Heart left ventricle (tissue), 16 donors: ENCODE data around the gene IFRD2. TPM values are rescaled to one million over a fixed set of nuclear protein-coding genes. Genes with fewer than 3 reads are reported as not detected.

ENCODE experiments used
- ATAC-seq, 4 donors: fragments of 200-7000 bp; cut with Tn5 transposase; one replicate each; pipeline ENCODE4 v1.9.1; 2020 to 2022; ENCODE audit warnings: moderate library complexity in 4 of 4, mild to moderate bottlenecking in 3 of 4, moderate number of reproducible peaks in 1 of 4
- DNase-seq, 5 donors: peaks; one replicate each; pipeline ENCODE4 v3.0.0-alpha.2; 2020
- H3K27ac ChIP-seq, 12 donors: fragments of 200-600 bp; sonication (generic) in 4 of 12; one replicate each; pipeline versions ENCODE4 v1.5.0 to v1.8.0; 2016 to 2022; ENCODE audit warnings: mild to moderate bottlenecking in 2 of 12
- H3K27me3 ChIP-seq, 9 donors: fragments of 200-600 bp; sonication (generic) in 2 of 9; one replicate each; pipeline versions ENCODE4 v1.5.1 to v1.8.0; 2016 to 2022; ENCODE audit warnings: mild to moderate bottlenecking in 3 of 9
- H3K36me3 ChIP-seq, 9 donors: fragments of 200-600 bp; sonication (generic) in 2 of 9; one replicate each; pipeline versions ENCODE4 v1.5.0 to v1.8.0; 2018 to 2022; ENCODE audit warnings: mild to moderate bottlenecking in 2 of 9
- H3K4me1 ChIP-seq, 12 donors: fragments of 200-600 bp; sonication (generic) in 4 of 12; one replicate each; pipeline versions ENCODE4 v1.5.0 to v1.8.0; 2016 to 2022; ENCODE audit warnings: mild to moderate bottlenecking in 3 of 12
- H3K4me3 ChIP-seq, 12 donors: fragments of 200-600 bp; sonication (generic) in 4 of 12; one replicate each; pipeline versions ENCODE4 v1.5.0 to v1.8.0; 2017 to 2022; ENCODE audit warnings: mild to moderate bottlenecking in 9 of 12, moderate library complexity in 4 of 12
- H3K9me3 ChIP-seq, 12 donors: fragments of 200-600 bp; sonication (generic) in 4 of 12; one replicate each; pipeline versions ENCODE4 v1.5.0 to v1.8.0; 2016 to 2022; ENCODE audit warnings: mild to moderate bottlenecking in 1 of 12
- CTCF ChIP-seq, 12 donors: fragments of 200-600 bp; sonication (generic) in 4 of 12; IDR thresholded peaks; one replicate each; pipeline versions ENCODE4 v1.5.0 to v1.8.0; 2018 to 2022; ENCODE audit warnings: antibody characterized with exemption in 12 of 12, mild to moderate bottlenecking in 5 of 12
- POLR2A ChIP-seq, 2 donors: fragments of 450-650 bp; IDR thresholded peaks; one replicate each; pipeline ENCODE4 v1.6.1; 2017; ENCODE audit warnings: antibody characterized with exemption in 2 of 2, mild to moderate bottlenecking in 2 of 2, moderate library complexity in 2 of 2
- WGBS, 4 donors: extraction: QIAGEN DNeasy Blood & Tissue Kit in 2 of 4; methylation state at CpG; one replicate each; pipeline versions ENCODE4 v1.1.5 to v1.1.7; 2013 to 2018; 5-methylcytosine and 5-hydroxymethylcytosine counted together
- intact Hi-C, 10 donors: fragments of 100-400 bp; cut with DNase I; formaldehyde crosslinking; loops; one replicate each; pipeline versions ENCODE4 v1.11.1 to v1.14.2; 2022
- polyA plus RNA-seq, 2 donors: library from polyadenylated mRNA; stranded (reverse); fragments of 200-250 nt; gene quantifications; one replicate each; pipeline ENCODE4 v1.2.3, GENCODE V29; 2013
- total RNA-seq, 9 donors: library from RNA; depleted of rRNA in 2 of 9; stranded (reverse); fragments of >200 nt in 2 of 9; fragmentation: NEBNext Ultra II Directional in 3 of 9; extraction: Animal tissue kit (Norgen Biotek cat#: 25700) in 3 of 9; gene quantifications; one replicate each; pipeline versions ENCODE4 v1.1.0 to v1.2.4, GENCODE V29; 2016 to 2023
- donor health status: ischemic (EF 13 %, LVEDD 7.1; RV severe dilation, severe dysfunction).
- donor health status: healthy with polysubstance abuse.
- donor health status: DM: no; HTN: yes; CAD: no.
- donor health status: DM: no; HTN: no; CAD: no.
- donor health status: ischemic (EF 25% LVEDD 6.9; RV normal size, moderate dysfunction).
- donor health status: ischemic (EF 25% LVEDD 5.7; RV mildly dilated, moderate dysfunction).
- donor health status: healthy.
- donor health status: DM: yes; HTN: yes; CAD: no.
- donor health status: ischemic (EF 35%, LVEDD 5.7; RV mildly dilated, moderate dysfunction).
- donor health status: nonischemic (EF 11% LVEDD 7.7; RV severe dilation, severe dysfunction).
- donor health status: DM: yes; HTN: yes; CAD: no.
- donor health status: PGD.
- donor health status: ischemic (EF 29% LVEDD 5.4; RV normal size, mild dysfunction).
- donor health status: nonischemic (EF 23%, LVEDD 6.1; RV moderate dilation, normal function).

The IFRD2 gene
- total and polyA plus RNA-seq, 11 donors: 47.5 to 106 (median 64.5) TPM

GRCh38 chr3:50278123-50278879 lies 13.9 kb downstream of the IFRD2 start:
- Histone ChIP-seq H3K36me3 (no peaks in the 10 kb centered on the region), H3K9me3 (no peaks in the 10 kb centered on the region), H3K27me3 (peaks cover 0 to 38% (median 6%) of the 10 kb centered on the region in 9 donors), H3K4me1 (peaks cover 0 to 52% (median 21%) of the 10 kb centered on the region in 12 donors), H3K4me3 (no peak overlapping the region), H3K27ac (peak overlapping the region; percentile 36 to 94 (median 84))
- DNase-seq (no peak), ATAC-seq (peak in 3 of 4 donors; percentile 4 to 16 (median 4))
- TF ChIP-seq POLR2A (IDR thresholded peaks at IDR 0.05): no peak
- no peak for TF ChIP-seq CTCF (IDR thresholded peaks at IDR 0.05)
- WGBS, 4 donors: 79 to 85% (median 81%) methylated on average over 3 to 4 of the region's 4 CpGs
- intact Hi-C loops: loop anchor here in 4 of 10 donors (10.0 kb wide), 2 partner anchors 46 to 154 kb away; partner anchors contain the start of genes HYAL2 (in 2 of the 4) and TUSC2 (in 2 of the 4)

GRCh38 chr3:50276762-50277101 lies 15.5 kb downstream of the IFRD2 start:
- no peak for ATAC-seq
- Histone ChIP-seq H3K27me3 (peaks cover 0 to 38% (median 6%) of the 10 kb centered on the region in 9 donors), H3K27ac (no peak overlapping the region), H3K4me3 (no peak overlapping the region), H3K4me1 (peaks cover 0 to 59% (median 25%) of the 10 kb centered on the region in 12 donors), H3K9me3 (no peaks in the 10 kb centered on the region), H3K36me3 (no peaks in the 10 kb centered on the region)
- 83 to 92% (median 87%) methylated on average over 16 to 17 of the region's 17 CpGs for WGBS, 4 donors
- DNase-seq: no peak
- intact Hi-C loops: loop anchor here in 4 of 10 donors (10.0 kb wide), 2 partner anchors 48 to 152 kb away; partner anchors contain the start of genes HYAL2 (in 2 of the 4) and TUSC2 (in 2 of the 4)
- TF ChIP-seq POLR2A (IDR thresholded peaks at IDR 0.05) (no peak), CTCF (IDR thresholded peaks at IDR 0.05) (no peak)

- Histone ChIP-seq H3K27me3 (peaks cover 0 to 38% (median 6%) of the 10 kb centered on the region in 9 donors), H3K4me3 (no peak overlapping the region), H3K27ac (no peak overlapping the region), H3K9me3 (no peaks in the 10 kb centered on the region), H3K4me1 (peaks cover 0 to 56% (median 25%) of the 10 kb centered on the region in 12 donors), H3K36me3 (no peaks in the 10 kb centered on the region)
- DNase-seq (no peak), ATAC-seq (no peak)
- intact Hi-C loops: loop anchor here in 6 of 10 donors (2.0 to 10.0 kb wide), 5 partner anchors 47 to 151 kb away; partner anchors contain the start of genes HYAL2 (in 3 of the 6) and TUSC2 (in 2 of the 6)
- 51 to 60% (median 54%) methylated on average over 60 to 79 of the region's 79 CpGs for WGBS, 4 donors
- TF ChIP-seq POLR2A (IDR thresholded peaks at IDR 0.05) (no peak), CTCF (IDR thresholded peaks at IDR 0.05) (no peak)
Observed at GRCh38 chr3:50275996-50276761, 16.1 kb downstream of the IFRD2 start.
